ENCODE data around the gene P2RX1.

Gene P2RX1

DNA sequence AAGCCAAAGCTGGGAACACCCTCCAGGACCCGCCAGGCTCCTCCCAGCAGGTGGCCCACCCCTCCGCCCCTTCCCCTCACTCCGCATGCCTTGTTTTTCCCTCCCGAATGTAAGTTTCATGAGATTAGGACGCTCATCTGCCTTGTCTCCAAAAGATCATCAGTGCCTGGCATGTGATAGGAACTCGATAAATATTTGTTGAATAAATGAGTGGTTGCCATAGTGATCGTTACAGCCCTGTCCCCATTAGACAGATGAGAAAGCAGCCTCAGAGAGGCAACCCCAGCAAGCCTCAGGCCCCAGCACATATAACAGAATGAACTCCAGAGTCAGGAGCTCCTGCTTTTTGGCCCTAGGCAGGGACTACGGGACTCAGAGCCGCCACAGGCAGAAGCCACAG, 28.5 kb downstream of the P2RX1 start:
- DNase-seq (ENCODE audit: low read depth, low spot score), result no peak

DNA sequence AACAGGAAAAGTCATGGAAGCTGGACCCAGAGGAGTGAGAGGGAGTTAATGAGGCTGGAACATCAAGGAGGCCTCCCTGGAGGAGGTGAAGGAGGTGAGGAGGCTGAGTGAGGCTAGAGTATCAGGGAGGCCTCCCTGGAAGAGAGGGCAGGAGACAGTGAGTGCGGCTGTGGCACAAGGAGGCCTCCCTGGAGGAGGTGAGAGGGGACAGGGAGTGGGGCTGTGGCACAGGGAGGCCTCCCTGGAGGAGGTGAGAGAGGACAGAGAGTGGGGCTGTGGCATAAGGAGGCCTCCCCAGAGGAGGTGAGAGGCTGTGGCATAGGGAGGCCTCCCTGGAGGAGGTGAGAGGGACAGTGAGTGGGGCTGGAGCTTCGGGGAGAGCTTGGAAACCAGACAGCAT, 28.9 kb downstream of the P2RX1 start:
- no peak for DNase-seq (ENCODE audit: low read depth, low spot score)

- DNase-seq (ENCODE audit: low read depth, low spot score), result no peak
These were observed 29.5 kb downstream of the P2RX1 start for GRCh38 chr17:3886776-3887175.

- peak; percentile 52 for DNase-seq (ENCODE audit: low read depth, low spot score)
These were observed 30.3 kb downstream of the P2RX1 start for GRCh38 chr17:3885970-3886369.

DNA sequence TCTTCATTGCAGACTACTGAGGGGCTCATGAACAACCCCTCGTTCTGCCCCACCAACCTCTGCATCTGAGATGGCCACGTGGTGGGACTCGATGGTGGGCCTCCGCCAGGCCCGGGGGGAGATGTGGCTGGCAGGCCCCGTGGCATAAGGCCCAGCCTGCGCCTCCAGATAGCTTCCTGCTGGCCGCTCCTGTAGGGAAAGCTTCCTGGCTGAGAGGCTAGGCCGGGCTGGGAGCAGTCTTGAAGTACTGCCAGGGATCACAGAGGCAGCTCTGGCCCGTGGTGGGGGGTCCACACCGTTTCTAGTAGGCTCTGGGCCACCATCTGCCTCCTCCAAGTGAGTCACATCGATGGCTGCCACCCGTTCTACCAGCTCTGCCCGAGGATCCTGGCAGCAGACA, 31.0 kb downstream of the P2RX1 start:
- no peak for DNase-seq (ENCODE audit: low read depth, low spot score)

GRCh38 chr17:3884188-3884587, 32.1 kb downstream of the P2RX1 start:
- no peak for DNase-seq (ENCODE audit: low read depth, low spot score)

DNA sequence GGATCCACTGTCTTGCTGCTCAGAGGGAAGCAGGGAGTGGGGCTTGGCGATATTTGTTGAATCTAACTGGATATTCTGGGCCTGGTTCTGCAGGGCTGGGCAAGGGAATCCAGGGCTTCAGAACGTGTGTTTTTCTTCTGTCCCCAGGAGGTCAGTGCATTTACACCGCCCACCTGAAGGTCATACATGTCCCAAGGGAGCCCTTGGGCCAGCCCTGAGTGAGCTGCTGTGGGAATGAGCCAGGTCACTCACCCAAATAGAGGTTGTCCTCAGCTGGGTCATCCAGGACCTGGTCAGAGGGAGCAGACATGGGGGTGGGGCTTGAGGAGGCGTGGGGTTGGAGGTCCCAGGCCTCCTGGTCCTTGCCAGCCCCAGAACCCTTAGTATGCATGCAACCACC, 34.0 kb downstream of the P2RX1 start:
- DNase-seq (ENCODE audit: low read depth, low spot score), result no peak

DNA sequence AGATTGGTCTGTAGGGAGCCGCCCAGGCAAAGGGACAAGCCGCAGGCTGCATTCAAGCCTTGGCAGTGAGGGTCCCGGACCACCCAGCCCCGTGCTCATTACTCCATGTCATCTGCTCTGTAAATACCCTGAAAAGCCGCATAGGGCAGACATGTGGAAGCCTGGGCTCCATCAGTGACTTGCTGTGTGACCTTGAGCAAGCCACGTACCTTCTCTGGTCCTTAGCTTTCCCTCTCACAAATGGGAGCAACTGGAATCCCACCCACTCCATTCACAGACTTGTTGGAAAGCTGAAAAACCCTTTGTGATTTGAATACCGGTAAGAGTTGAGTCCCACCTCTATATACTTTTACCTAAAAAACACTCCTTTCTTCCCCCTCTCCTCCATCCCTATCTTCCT, 35.3 kb downstream of the P2RX1 start:
- DNase-seq (ENCODE audit: low read depth, low spot score), result no peak

GRCh38 chr17:3879591-3880417, 36.5 kb downstream of the P2RX1 start:
- peak; percentile 17 for DNase-seq (ENCODE audit: low read depth, low spot score)

GRCh38 chr17:3879186-3879585, 37.1 kb downstream of the P2RX1 start:
- DNase-seq (ENCODE audit: low read depth, low spot score), result peak; percentile 58

- no peak for DNase-seq (ENCODE audit: low read depth, low spot score)
These were observed 39.0 kb downstream of the P2RX1 start for GRCh38 chr17:3877220-3877619.

GRCh38 chr17:3875317-3875716, 40.9 kb downstream of the P2RX1 start:
- no peak for DNase-seq (ENCODE audit: low read depth, low spot score)

DNA sequence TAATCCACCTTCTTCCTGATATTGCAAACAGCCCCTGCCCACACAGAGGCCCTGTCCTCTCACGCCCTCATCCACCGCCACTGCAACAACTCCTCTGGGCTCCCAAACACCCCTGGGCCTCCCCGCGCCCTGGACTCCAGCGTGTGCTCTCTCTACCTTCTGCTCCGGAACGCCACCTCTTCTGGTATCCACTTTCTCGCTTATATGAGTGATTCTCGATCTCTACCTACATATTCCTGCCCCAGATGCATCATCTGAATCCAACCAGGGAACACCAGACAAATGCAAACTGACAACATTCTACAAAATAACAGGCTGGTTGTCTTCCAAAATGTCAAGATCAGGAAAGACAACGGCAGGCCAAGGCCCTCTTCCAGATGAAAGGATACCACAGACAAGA, 42.4 kb downstream of the P2RX1 start:
- DNase-seq (ENCODE audit: low read depth, low spot score), result no peak

DNA sequence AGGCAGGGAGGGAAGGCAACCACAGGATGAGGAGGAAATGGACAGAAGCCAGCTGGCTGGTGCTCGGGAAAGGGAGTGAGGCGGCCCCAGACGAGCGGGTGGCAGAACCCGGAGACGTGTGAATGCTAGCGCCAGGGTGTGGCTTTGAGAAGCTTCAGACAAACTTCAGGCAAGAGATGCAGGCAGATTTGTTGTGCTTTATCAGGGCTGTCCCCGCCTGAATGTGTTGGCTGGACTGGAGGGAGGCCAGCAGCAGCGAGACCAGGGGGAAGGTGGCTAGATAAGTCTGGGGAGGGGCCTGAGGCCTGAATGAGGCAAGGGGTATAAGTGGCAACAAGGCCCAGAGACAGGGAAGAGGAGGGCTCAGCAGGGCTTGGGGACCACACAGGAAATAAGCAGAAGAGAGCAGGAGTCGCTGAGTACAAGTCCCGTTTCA, 45.4 kb downstream of the P2RX1 start:
- DNase-seq (ENCODE audit: low read depth, low spot score), result no peak

DNA sequence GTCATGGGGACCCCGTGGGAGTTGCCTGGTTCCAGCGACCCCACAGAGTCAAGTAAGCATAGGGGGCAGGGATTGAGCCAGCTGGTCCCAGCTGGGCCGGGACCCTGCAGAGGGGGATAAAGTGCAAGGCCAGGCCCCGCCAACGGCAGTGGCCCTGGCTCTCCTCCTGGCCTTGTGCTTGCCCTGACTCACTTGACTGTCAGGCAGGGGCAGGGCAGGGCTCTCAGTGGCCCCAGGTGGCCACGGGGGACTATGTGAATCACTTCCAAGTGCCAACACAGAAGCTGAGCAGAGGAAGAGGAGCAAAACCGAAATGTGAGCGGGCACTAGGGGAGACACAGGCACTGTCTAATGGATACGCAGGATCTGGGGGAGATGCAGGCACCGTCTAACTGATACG, 48.7 kb downstream of the P2RX1 start:
- DNase-seq (ENCODE audit: low read depth, low spot score), result no peak

DNA sequence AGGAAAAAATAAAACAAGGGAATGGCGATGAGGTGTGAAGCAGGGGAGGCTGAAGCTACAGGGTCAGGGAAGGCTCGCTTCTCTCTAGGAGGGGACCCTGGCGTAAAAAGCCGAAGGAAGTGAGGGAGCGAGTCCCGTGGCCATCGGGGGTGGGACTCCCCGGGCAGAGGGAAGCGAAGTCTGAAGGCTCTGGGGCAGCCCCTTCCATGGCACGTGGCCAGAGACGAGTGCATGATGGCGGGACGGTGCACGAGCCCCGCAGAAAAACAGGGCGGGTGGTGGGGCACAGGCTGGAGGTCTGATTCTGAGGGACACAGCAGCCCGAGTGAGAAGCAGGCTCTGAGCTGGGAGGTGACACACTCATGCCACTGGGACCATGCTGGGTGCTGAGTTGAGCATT, 49.2 kb downstream of the P2RX1 start:
- no peak for DNase-seq (ENCODE audit: low read depth, low spot score)

GRCh38 chr17:3866276-3866675, 50.0 kb downstream of the P2RX1 start:
- DNase-seq (ENCODE audit: low read depth, low spot score), result no peak

DNA sequence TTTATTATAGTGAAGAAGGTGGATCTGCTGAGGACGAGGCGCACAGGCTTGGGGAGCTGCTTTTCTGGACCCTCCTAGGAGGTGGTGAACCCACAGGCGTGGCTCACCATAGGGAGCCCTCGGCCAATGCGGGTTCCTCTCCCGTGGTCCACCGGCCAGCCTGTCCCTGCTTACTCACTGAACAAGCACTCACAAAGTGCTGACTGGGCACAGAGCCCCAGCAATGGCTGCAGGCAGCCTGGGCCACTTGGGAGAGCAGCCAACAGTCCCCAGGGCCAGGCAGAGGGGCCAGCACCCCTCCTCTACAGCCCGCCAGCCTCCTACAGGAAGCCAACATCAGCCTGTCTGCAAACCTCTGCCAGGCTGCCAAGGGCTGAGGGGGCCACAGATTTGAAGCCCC, 51.1 kb downstream of the P2RX1 start:
- no peak for DNase-seq (ENCODE audit: low read depth, low spot score)

GRCh38 chr17:3864534-3864933, 51.7 kb downstream of the P2RX1 start:
- no peak for DNase-seq (ENCODE audit: low read depth, low spot score)

- DNase-seq (ENCODE audit: low read depth, low spot score), result no peak
These were observed 54.2 kb downstream of the P2RX1 start for GRCh38 chr17:3861761-3862681.

DNA sequence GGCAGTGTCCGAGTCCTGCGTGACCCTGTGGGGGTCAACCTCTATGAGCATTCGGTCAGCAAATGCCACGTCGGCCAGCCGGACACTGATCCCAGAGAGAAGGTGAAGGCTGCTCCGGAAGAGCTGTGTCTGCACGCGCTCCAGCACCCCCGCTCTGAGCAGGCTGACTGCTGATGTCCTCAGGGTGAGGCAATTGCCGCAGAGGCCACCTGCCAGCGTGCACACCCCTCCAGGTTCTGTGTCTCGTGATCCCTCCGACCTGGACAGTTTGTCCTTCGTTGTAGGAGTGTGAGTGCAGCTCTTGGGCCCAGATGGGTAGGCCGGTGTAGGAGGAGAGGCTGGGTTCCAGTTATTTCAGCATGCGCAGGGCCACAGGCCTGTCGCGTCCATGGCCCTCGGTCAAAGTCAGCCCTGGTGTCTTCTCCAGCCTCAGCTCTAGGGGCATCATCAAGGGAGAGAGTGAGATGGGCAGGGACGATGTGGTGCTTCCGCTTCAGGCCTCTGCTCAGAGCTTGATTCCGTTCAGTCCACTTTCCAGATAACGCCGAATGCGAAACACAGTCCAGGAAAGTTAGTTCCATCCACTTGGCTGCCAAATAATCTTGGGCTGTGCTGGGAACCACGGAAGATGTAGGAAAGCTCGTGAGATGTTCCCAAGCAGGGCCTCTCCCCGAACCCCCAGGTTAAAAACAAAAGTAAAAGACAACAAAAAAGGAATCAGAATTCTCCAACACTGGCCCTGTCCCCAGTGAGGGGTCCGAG, 55.1 kb downstream of the P2RX1 start:
- DNase-seq (ENCODE audit: low read depth, low spot score), result no peak

GRCh38 chr17:3859940-3860339, 56.3 kb downstream of the P2RX1 start:
- no peak for DNase-seq (ENCODE audit: low read depth, low spot score)

Measured in ELF-1 (cell line).